ENCODE measurements around the gene ATRNL1.

The ATRNL1 gene

GRCh38 chr10:115921795-115922194, 828.6 kb downstream of the ATRNL1 start:
- DNase-seq = no peak

GRCh38 chr10:115931309-115931708, 838.1 kb downstream of the ATRNL1 start:
- no peak for DNase-seq

GRCh38 chr10:115932099-115932498, 838.9 kb downstream of the ATRNL1 start:
- DNase-seq = no peak

- DNase-seq = no peak
Observed at GRCh38 chr10:115933098-115933497, 839.9 kb downstream of the ATRNL1 start.

GRCh38 chr10:115935731-115936130, 842.6 kb downstream of the ATRNL1 start:
- DNase-seq = no peak

GRCh38 chr10:115936926-115937767, 844.0 kb downstream of the ATRNL1 start:
- peak; percentile 67 for DNase-seq

GRCh38 chr10:115937768-115938056, 844.5 kb downstream of the ATRNL1 start:
- DNase-seq = no peak

- DNase-seq = no peak
Observed at GRCh38 chr10:115939101-115939854, 846.1 kb downstream of the ATRNL1 start.

- no peak for DNase-seq
Observed at GRCh38 chr10:115941361-115941771, 848.2 kb downstream of the ATRNL1 start.

- no peak for DNase-seq
Observed at GRCh38 chr10:115942101-115942500, 848.9 kb downstream of the ATRNL1 start.

- no peak for DNase-seq
Observed at GRCh38 chr10:115944538-115944937, 851.4 kb downstream of the ATRNL1 start.

GRCh38 chr10:115945701-115946445, 852.7 kb downstream of the ATRNL1 start:
- DNase-seq = no peak

GRCh38 chr10:115947104-115947503, 853.9 kb downstream of the ATRNL1 start:
- DNase-seq = peak; percentile 82

- no peak for DNase-seq
Observed at GRCh38 chr10:115948465-115948864, 855.3 kb downstream of the ATRNL1 start.

GRCh38 chr10:115949282-115949844, 856.2 kb downstream of the ATRNL1 start:
- DNase-seq = no peak

GRCh38 chr10:115950320-115950719, 857.2 kb downstream of the ATRNL1 start:
- DNase-seq = no peak

GRCh38 chr10:115951242-115951641, 858.1 kb downstream of the ATRNL1 start:
- no peak for DNase-seq

- no peak for DNase-seq
Observed at GRCh38 chr10:115953281-115953680, 860.1 kb downstream of the ATRNL1 start.

- no peak for DNase-seq
Observed at GRCh38 chr10:115953968-115954367, 860.8 kb downstream of the ATRNL1 start.

GRCh38 chr10:115956225-115957011, 863.3 kb downstream of the ATRNL1 start:
- DNase-seq = no peak

- DNase-seq = no peak
Observed at GRCh38 chr10:115957012-115957399, 863.8 kb downstream of the ATRNL1 start.

- DNase-seq = no peak
Observed at GRCh38 chr10:115957786-115958442, 864.7 kb downstream of the ATRNL1 start.

Measured in kidney glomerular epithelial cell (primary cell).